K562 (cell line): ENCODE measurements around the gene PRR20A. TPM values are rescaled to one million over a fixed set of nuclear protein-coding genes. Genes with fewer than 3 reads are reported as not detected.

ENCODE experiments used
- ATAC-seq: fragments of 200-7000 bp; cut with Tn5 transposase; 3 replicates; pipeline ENCODE4 v1.9.1; 2020; ENCODE audit warnings: moderate library complexity
- BruUV-seq: library from RNA; stranded (reverse); fragments of 400-500 nt; replicated peaks from 2 replicates; lab custom pipeline; 2021; lab: Mats Ljungman, UMichigan
- CTCF ChIA-PET: fragments of 300-600 bp; formaldehyde crosslinking; extraction: SDS; loops from one replicate; lab custom pipeline; 2021; ENCODE audit warnings: low intra/inter-chr PET ratio; lab: Yijun Ruan, JAX
- POLR2A ChIA-PET: fragments of 300-600, 350-650 bp; sonication (Branson Sonifier 250); formaldehyde crosslinking; extraction: SDS; loops from one replicate; lab custom pipeline; 2021; ENCODE audit warnings: antibody characterized with exemption, inconsistent platforms; lab: Yijun Ruan, JAX
- DNase-seq, 4 experiments: peaks; one replicate each; pipeline versions ENCODE4 v3.0.0 to v3.0.0-alpha.2; 2011 to 2018; ENCODE audit warnings: low spot score in 3 of 4, mixed read lengths in 3 of 4; ENCODE audit errors: extremely low read depth in 1 of 4
- FAIRE-seq: peaks from 2 replicates; lab custom pipeline; 2011; peaks lifted over from hg19 to GRCh38; lab: Jason Lieb, UNC
- H2AFZ ChIP-seq: 2 replicates; pipeline ENCODE4 v1.6.0; 2011; ENCODE audit warnings: low read depth, low read length, control low read depth, inconsistent platforms
- H3K27ac ChIP-seq: fragments of 200-600 bp; 3 replicates; pipeline ENCODE4 v1.8.0; 2011; ENCODE audit warnings: low read depth, mild to moderate bottlenecking, control low read depth, inconsistent platforms, low read length, moderate library complexity, mixed read lengths; ENCODE audit errors: extremely low read depth
- H3K27me3 ChIP-seq, 2 experiments: fragments of 300-600 bp in 1 of 2; 2 replicates in 1 of 2; 3 replicates in 1 of 2; pipeline versions ENCODE4 v1.6.0 to v1.8.0; 2011; ENCODE audit warnings: inconsistent platforms in 2 of 2, low read length in 2 of 2, mild to moderate bottlenecking in 1 of 2, mixed read lengths in 1 of 2, moderate library complexity in 1 of 2; ENCODE audit not compliant: control insufficient read depth in 2 of 2, insufficient read depth in 2 of 2
- H3K36me3 ChIP-seq: fragments of 300-600 bp; 3 replicates; pipeline ENCODE4 v1.8.0; 2011; ENCODE audit warnings: mild to moderate bottlenecking, low read length, inconsistent platforms; ENCODE audit not compliant: control insufficient read depth, insufficient read depth
- H3K4me1 ChIP-seq, 2 experiments: fragments of 200-600 bp in 1 of 2; replicated peaks in 1 of 2; 2 replicates in 1 of 2; 3 replicates in 1 of 2; pipeline versions ENCODE4 v1.5.1 to v1.8.0; 2011; ENCODE audit warnings: inconsistent platforms in 2 of 2, low read length in 2 of 2, mild to moderate bottlenecking in 1 of 2, mixed read lengths in 1 of 2, moderate library complexity in 1 of 2; ENCODE audit not compliant: control insufficient read depth in 2 of 2, insufficient read depth in 2 of 2
- H3K4me2 ChIP-seq: 2 replicates; pipeline ENCODE4 v1.6.1; 2011; ENCODE audit warnings: low read length, control low read depth, inconsistent platforms, mixed read lengths; ENCODE audit not compliant: insufficient read depth
- H3K4me3 ChIP-seq: fragments of 200-600 bp; sonication (generic), shearing (Covaris generic); 2 replicates; pipeline ENCODE4 v1.5.1; 2016; ENCODE audit warnings: control low read depth, inconsistent platforms
- H3K79me2 ChIP-seq: fragments of 200-600 bp; 3 replicates; pipeline ENCODE4 v1.8.0; 2011; ENCODE audit warnings: low read length, inconsistent platforms; ENCODE audit not compliant: control insufficient read depth, insufficient read depth
- H3K9ac ChIP-seq, 2 experiments: 2 replicates each; pipeline versions ENCODE4 v1.6.0 to v1.6.1; 2011; ENCODE audit warnings: low read depth in 2 of 2, low read length in 2 of 2, control low read depth in 1 of 2, inconsistent platforms in 1 of 2, mild to moderate bottlenecking in 1 of 2, mixed read lengths in 1 of 2; ENCODE audit not compliant: insufficient read depth in 1 of 2
- H3K9me1 ChIP-seq: one replicate; pipeline ENCODE4 v1.6.0; 2011; ENCODE audit warnings: inconsistent platforms, mild to moderate bottlenecking, low read length, moderate library complexity; ENCODE audit not compliant: control insufficient read depth, insufficient read depth
- H3K9me3 ChIP-seq: replicated peaks from 2 replicates; pipeline ENCODE4 v1.5.1; 2011; ENCODE audit warnings: low read depth, low read length, inconsistent platforms; ENCODE audit not compliant: control insufficient read depth, insufficient read depth
- H4K20me1 ChIP-seq: replicated peaks from 2 replicates; pipeline ENCODE4 v1.6.1; 2011; ENCODE audit warnings: low read length, inconsistent platforms, mixed read lengths; ENCODE audit not compliant: control insufficient read depth, insufficient read depth
- CHD1 ChIP-seq: fragments of 200-600 bp; sonication (generic); IDR thresholded peaks from one replicate; pipeline ENCODE4 v1.6.1; 2012; ENCODE audit warnings: mild to moderate bottlenecking, moderate library complexity, low read length, inconsistent platforms
- CTCF ChIP-seq, 3 experiments: IDR thresholded peaks in 2 of 3; conservative IDR thresholded peaks in 1 of 3; 2 replicates each; pipeline ENCODE4 v1.5.1; 2011 to 2012; ENCODE audit warnings: low read length in 3 of 3, mild to moderate bottlenecking in 3 of 3, control low read depth in 2 of 3, improper control_type of control experiment in 1 of 3, inconsistent platforms in 1 of 3, low read depth in 1 of 3, mixed read lengths in 1 of 3, moderate library complexity in 1 of 3; ENCODE audit not compliant: insufficient read depth in 2 of 3
- CUX1 ChIP-seq: fragments of 200-800 bp; sonication (Bioruptor generic); IDR thresholded peaks from 2 replicates; pipeline ENCODE4 v1.6.1; 2016; ENCODE audit warnings: missing genetic modification characterization, missing compliant biosample characterization
- ESRRB ChIP-seq: fragments of 250-450 bp; sonication (Bioruptor Pico); IDR thresholded peaks from 2 replicates; pipeline ENCODE4 v1.5.0; 2020; ENCODE audit warnings: mild to moderate bottlenecking, moderate library complexity, borderline replicate concordance
- GABPA ChIP-seq: fragments of 200-800 bp; sonication (Bioruptor generic); conservative IDR thresholded peaks from 2 replicates; pipeline ENCODE4 v1.6.1; 2016; ENCODE audit warnings: low read depth, missing genetic modification characterization, missing compliant biosample characterization
- HLTF ChIP-seq: fragments of 450-650 bp; IDR thresholded peaks from 2 replicates; pipeline ENCODE4 v1.6.1; 2016
- NFYB ChIP-seq: IDR thresholded peaks from 2 replicates; pipeline ENCODE4 v1.6.1; 2011; ENCODE audit warnings: mild to moderate bottlenecking, moderate library complexity; ENCODE audit not compliant: insufficient read length; ENCODE audit errors: extremely low read depth
- OTX1 ChIP-seq: fragments of 450-650 bp; formaldehyde crosslinking; IDR thresholded peaks from 2 replicates; pipeline ENCODE4 v1.4.0; 2022; ENCODE audit warnings: mild to moderate bottlenecking
- POLR2H ChIP-seq: IDR thresholded peaks from 2 replicates; pipeline ENCODE4 v1.6.1; 2016; ENCODE audit warnings: missing genetic modification characterization, low read depth, mild to moderate bottlenecking, control low read depth, missing compliant biosample characterization, moderate library complexity
- SIX5 ChIP-seq, 2 experiments: IDR thresholded peaks; 2 replicates each; pipeline ENCODE4 v1.6.1; 2011; ENCODE audit warnings: low read length in 2 of 2, borderline replicate concordance in 1 of 2, low read depth in 1 of 2, mild to moderate bottlenecking in 1 of 2, moderate library complexity in 1 of 2; ENCODE audit not compliant: insufficient read depth in 1 of 2
- TEAD1 ChIP-seq, 2 experiments: fragments of 450-650 bp in 1 of 2; sonication (generic) in 1 of 2; formaldehyde crosslinking; IDR thresholded peaks; 2 replicates each; pipeline versions ENCODE4 v1.4.0 to v1.8.0; 2020 to 2022; ENCODE audit warnings: mild to moderate bottlenecking in 2 of 2, missing genetic modification reagents in 1 of 2
- TFAM ChIP-seq: fragments of 250-450 bp; sonication (Bioruptor Pico); conservative IDR thresholded peaks from 2 replicates; pipeline ENCODE4 v1.5.0; 2021; ENCODE audit warnings: mild to moderate bottlenecking, moderate library complexity
- ZNF263 ChIP-seq: sonication (generic); formaldehyde crosslinking; IDR thresholded peaks from 2 replicates; pipeline ENCODE4 v1.8.0; 2022; ENCODE audit warnings: mild to moderate bottlenecking, missing genetic modification reagents, borderline replicate concordance
- ZNF75A ChIP-seq: fragments of 450-650 bp; formaldehyde crosslinking; IDR thresholded peaks from 2 replicates; pipeline ENCODE4 v1.4.0; 2020; ENCODE audit warnings: mild to moderate bottlenecking
- WGBS: fragments of 100-300 bp; shearing (Covaris generic); methylation state at CpG from one replicate; pipeline ENCODE4 v1.1.6; 2016; ENCODE audit warnings: low coverage, mixed read lengths; ENCODE audit not compliant: insufficient coverage; ENCODE audit errors: missing lambda C conversion rate; 5-methylcytosine and 5-hydroxymethylcytosine counted together
- in situ Hi-C: fragments of 300-500 bp; cut with MboI; formaldehyde crosslinking; loops from 4 replicates; pipeline ENCODE4 v1.15.0; 2018; ENCODE audit warnings: inconsistent platforms, mixed read lengths
- intact Hi-C: fragments of 100-400 bp; cut with micrococcal nuclease; formaldehyde crosslinking; loops from 2 replicates; pipeline ENCODE4 v1.14.2; 2022
- polyA plus RNA-seq, 8 experiments: library from polyadenylated mRNA; depleted of rRNA in 4 of 8; stranded (reverse) in 5 of 8; unstranded in 3 of 8; fragments of >200 nt; fragmentation: Nextera tagmentation in 2 of 8; fragmentation: Illumina TruSeq in 1 of 8; extraction: Ambion mirVana in 2 of 8; extraction: Trizol in 1 of 8; gene quantifications; 2 replicates each; pipeline versions ENCODE4 v1.2.1 to v1.2.3, GENCODE V29; 2011 to 2014; ENCODE audit warnings: inconsistent platforms in 1 of 8, missing spikeins in 1 of 8
- total RNA-seq, 7 experiments: library from RNA; depleted of rRNA in 6 of 7; stranded (reverse); fragments of >200 nt in 6 of 7; fragmentation: Illumina TruSeq in 2 of 7; extraction: Trizol in 2 of 7; gene quantifications; 2 replicates each; pipeline versions ENCODE4 v1.2.1 to v1.2.3, GENCODE V29; 2011 to 2021; ENCODE audit warnings: low replicate concordance in 1 of 7

PRR20A gene
- total and polyA plus RNA-seq, 9 of the 15 experiments (the other 6 are each of a cell fraction or from before 2014, with no cell fraction given), result not detected

DNA sequence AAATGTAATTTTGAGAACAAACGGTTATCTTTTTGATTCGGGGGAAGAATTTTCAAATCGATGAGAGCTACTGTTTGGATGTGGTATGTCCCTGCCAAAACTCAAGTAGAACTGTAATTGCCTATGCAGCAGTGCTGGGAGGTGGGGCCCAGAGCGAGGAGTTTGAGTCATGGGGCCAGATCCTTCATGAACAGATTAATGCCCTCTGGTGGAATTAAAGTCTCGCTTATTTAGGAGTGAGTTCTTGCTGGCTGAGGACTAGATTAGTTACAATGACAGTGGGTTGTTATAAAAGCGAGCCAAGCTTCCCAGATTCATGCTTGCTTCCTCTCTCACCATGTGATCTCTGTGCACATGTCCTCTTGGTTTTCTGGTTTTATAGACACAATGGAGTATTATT lies 11.8 kb upstream of the PRR20A start:
- Histone ChIP-seq H3K4me1 (no peaks in the 10 kb centered on the region), H3K79me2 (no peaks in the 10 kb centered on the region), H3K9me1 (no peaks in the 10 kb centered on the region), H3K9me3 (no peaks in the 10 kb centered on the region), H2AFZ (no peak overlapping the region), H3K27ac (no peak overlapping the region), H3K9ac (no peak overlapping the region), H4K20me1 (no peaks in the 10 kb centered on the region), H3K4me3 (no peak overlapping the region), H3K36me3 (no peaks in the 10 kb centered on the region), H3K4me2 (no peak overlapping the region), H3K27me3 (no peaks in the 10 kb centered on the region)
- in situ Hi-C loops (no loop called here), intact Hi-C loops (no loop called here)
- FAIRE-seq (no peak), ATAC-seq (no peak), DNase-seq (no peak)
- POLR2A ChIA-PET, result no interaction called here
- 0% methylated on average over 6 of the region's 6 CpGs for WGBS
- BruUV-seq, result no TSS peak
- CTCF ChIA-PET, result no interaction called here
- no peak for TF ChIP-seq CUX1
- no peak for TF ChIP-seq CTCF (IDR thresholded peaks at IDR 0.05 in 2 of 3, conservative IDR thresholded peaks at IDR 0.05 in 1 of 3; ENCODE audit: insufficient read depth in 2 of 3, low read depth in 1 of 3, low read length in 3 of 3)
- TF ChIP-seq SIX5 (IDR thresholded peaks at IDR 0.05; ENCODE audit: borderline replicate concordance in 1 of 2, insufficient read depth in 1 of 2, low read depth in 1 of 2, low read length in 2 of 2), result no peak
- no peak for TF ChIP-seq NFYB
- no peak for TF ChIP-seq ZNF263
- TF ChIP-seq ZNF75A, result no peak
- no peak for TF ChIP-seq TFAM
- TF ChIP-seq POLR2H (tag), result no peak
- TF ChIP-seq HLTF, result no peak
- no peak for TF ChIP-seq ESRRB (CRISPR knock-in tag)
- no peak for TF ChIP-seq GABPA
- TF ChIP-seq CHD1, result no peak
- no peak for TF ChIP-seq OTX1 (CRISPR knock-in tag)
- no peak for TF ChIP-seq TEAD1 (CRISPR knock-in tag; IDR thresholded peaks at IDR 0.05)
